Skeletal muscle satellite cell (primary cell): ENCODE data around the gene LRRC17.
A peak's percentile ranks its signal among the peaks of the same experiment; 100 is the strongest.

Experiments
- H3K27me3 ChIP-seq: 2 replicates; pipeline ENCODE4 v1.7.0; 2013; ENCODE audit warnings: low read length; ENCODE audit not compliant: control insufficient read depth, insufficient read depth
- H3K36me3 ChIP-seq: 2 replicates; pipeline ENCODE4 v1.7.0; 2013; ENCODE audit warnings: mild to moderate bottlenecking, control low read depth, low read length; ENCODE audit not compliant: insufficient read depth
- H3K4me1 ChIP-seq: 2 replicates; pipeline ENCODE4 v1.7.0; 2013; ENCODE audit warnings: low read length; ENCODE audit not compliant: control insufficient read depth, insufficient read depth
- H3K4me2 ChIP-seq: 2 replicates; pipeline ENCODE4 v1.7.0; 2013; ENCODE audit warnings: mild to moderate bottlenecking, low read length
- H3K4me3 ChIP-seq: 2 replicates; pipeline ENCODE4 v1.7.0; 2013; ENCODE audit warnings: low read length
- H3K9ac ChIP-seq: 2 replicates; pipeline ENCODE4 v1.7.0; 2013; ENCODE audit warnings: mild to moderate bottlenecking, low read depth, low read length, moderate library complexity
- H3K9me3 ChIP-seq: replicated peaks from 2 replicates; pipeline ENCODE4 v1.7.0; 2013; ENCODE audit warnings: mild to moderate bottlenecking, control low read depth, low read length

LRRC17 gene

GRCh38 chr7:102992509-102992937, 79.7 kb downstream of the LRRC17 start:
- H3K4me3 ChIP-seq = no peak overlapping the region
- no peaks in the 10 kb centered on the region for H3K9me3 ChIP-seq

GRCh38 chr7:102992938-102993717, 80.3 kb downstream of the LRRC17 start:
- H3K9ac ChIP-seq = peak overlapping the region; percentile 7
- H3K4me1 ChIP-seq = peaks cover 52% of the 10 kb centered on the region
- H3K36me3 ChIP-seq = no peaks in the 10 kb centered on the region
- no peaks in the 10 kb centered on the region for H3K27me3 ChIP-seq
- no peak overlapping the region for H3K4me3 ChIP-seq
- no peaks in the 10 kb centered on the region for H3K9me3 ChIP-seq
- H3K4me2 ChIP-seq = peak overlapping the region; percentile 2

More at GRCh38 chr7:102992509-102992937, 79.7 kb downstream of the LRRC17 start:
- Histone ChIP-seq H3K9ac (no peak overlapping the region), H3K36me3 (no peaks in the 10 kb centered on the region), H3K4me1 (peaks cover 52% of the 10 kb centered on the region), H3K27me3 (no peaks in the 10 kb centered on the region), H3K4me2 (peak overlapping the region; percentile 22)

- Histone ChIP-seq H3K27me3 (no peaks in the 10 kb centered on the region), H3K9ac (peak overlapping the region; percentile 7)
Observed at GRCh38 chr7:102993718-102994029, 80.9 kb downstream of the LRRC17 start.

GRCh38 chr7:102994567-102994966, 81.8 kb downstream of the LRRC17 start:
- Histone ChIP-seq H3K27me3 (no peaks in the 10 kb centered on the region), H3K9me3 (no peaks in the 10 kb centered on the region), H3K4me3 (no peak overlapping the region), H3K9ac (no peak overlapping the region), H3K36me3 (no peaks in the 10 kb centered on the region), H3K4me1 (peaks cover 43% of the 10 kb centered on the region), H3K4me2 (no peak overlapping the region)

More at GRCh38 chr7:102993718-102994029, 80.9 kb downstream of the LRRC17 start:
- Histone ChIP-seq H3K4me1 (peaks cover 52% of the 10 kb centered on the region), H3K36me3 (no peaks in the 10 kb centered on the region), H3K4me3 (no peak overlapping the region), H3K9me3 (no peaks in the 10 kb centered on the region), H3K4me2 (peak overlapping the region; percentile 2)
